GM21529 (cell line): ENCODE results near the gene CDHR1.
"Not testable (repeated sequence)": the region's sequence is repeated elsewhere in the genome, so short reads cannot be mapped to it uniquely, and the experiment has no call there.

Source experiments
- ATAC-seq: cut with Tn5 transposase; IDR thresholded peaks from one replicate; pipeline ENCODE4 v1.9.1; 2021; ENCODE audit not compliant: unreplicated experiment

Gene CDHR1

GRCh38 chr10:84173501-84173929 lies 20.8 kb upstream of the CDHR1 start, which contains the start of gene GPR15LG:
Gene GPR15LG, plus strand, starts transcription at chr10:84173801. Its CDS starts 51 bp downstream, at chr10:84173852.
- ATAC-seq: peak; percentile 37

DNA sequence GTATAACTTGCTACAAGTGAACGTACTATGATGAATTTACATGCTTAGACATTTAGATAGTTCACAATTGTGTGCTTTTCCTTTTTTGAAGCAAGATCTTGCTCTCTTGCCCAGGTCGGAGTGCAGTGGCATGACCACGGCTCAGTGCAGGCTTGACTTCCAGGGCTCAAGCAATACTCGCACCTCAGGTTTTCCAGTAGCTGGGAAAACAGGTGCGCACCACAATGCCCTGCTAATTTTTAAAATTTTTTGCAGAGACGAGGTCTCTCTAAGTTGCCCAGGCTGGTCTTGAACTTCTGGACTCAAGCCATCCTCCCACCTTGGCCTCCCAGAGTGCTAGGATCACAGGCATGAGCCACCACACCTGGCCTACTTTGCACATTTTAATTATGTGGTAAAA lies 18.9 kb upstream of the CDHR1 start:
- ATAC-seq: no peak

DNA sequence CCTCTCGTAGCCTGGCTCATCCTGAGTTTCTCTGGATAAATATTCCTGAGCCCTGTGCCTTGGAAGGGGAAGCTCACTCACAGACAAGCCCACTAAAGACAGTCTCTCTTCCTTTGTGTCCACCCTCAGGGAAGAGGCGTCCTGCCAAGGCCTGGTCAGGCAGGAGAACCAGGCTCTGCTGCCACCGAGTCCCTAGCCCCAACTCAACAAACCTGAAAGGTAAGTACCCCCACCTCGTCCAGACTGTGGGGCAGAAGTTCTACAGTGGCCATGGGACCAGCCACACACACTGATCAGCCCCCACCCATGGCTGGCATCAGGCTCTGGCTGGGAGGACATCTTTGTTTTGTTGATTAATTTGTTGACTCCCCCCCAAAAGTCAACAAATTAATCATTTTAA lies 18.0 kb upstream of the CDHR1 start:
- no peak for ATAC-seq

- ATAC-seq: no peak
Measured at GRCh38 chr10:84176836-84177474, 17.4 kb upstream of the CDHR1 start.

GRCh38 chr10:84177541-84178141 lies 16.7 kb upstream of the CDHR1 start:
- ATAC-seq: peak; percentile 32

DNA sequence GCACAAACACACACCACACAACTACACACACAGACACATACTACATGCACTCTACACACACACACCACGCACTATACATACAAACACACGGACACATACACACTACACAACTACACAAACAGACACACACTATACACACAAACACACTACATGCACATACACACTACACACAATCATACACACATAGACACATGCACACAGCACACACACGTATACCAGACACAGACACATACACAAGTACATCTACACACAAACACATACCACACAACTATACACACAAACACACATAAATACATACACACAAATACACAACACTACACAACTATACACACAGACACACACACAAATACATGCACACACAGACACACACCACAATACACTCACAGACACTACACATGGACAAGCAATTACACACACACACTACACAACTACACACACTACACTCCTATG lies 16.2 kb upstream of the CDHR1 start:
- no peak for ATAC-seq

DNA sequence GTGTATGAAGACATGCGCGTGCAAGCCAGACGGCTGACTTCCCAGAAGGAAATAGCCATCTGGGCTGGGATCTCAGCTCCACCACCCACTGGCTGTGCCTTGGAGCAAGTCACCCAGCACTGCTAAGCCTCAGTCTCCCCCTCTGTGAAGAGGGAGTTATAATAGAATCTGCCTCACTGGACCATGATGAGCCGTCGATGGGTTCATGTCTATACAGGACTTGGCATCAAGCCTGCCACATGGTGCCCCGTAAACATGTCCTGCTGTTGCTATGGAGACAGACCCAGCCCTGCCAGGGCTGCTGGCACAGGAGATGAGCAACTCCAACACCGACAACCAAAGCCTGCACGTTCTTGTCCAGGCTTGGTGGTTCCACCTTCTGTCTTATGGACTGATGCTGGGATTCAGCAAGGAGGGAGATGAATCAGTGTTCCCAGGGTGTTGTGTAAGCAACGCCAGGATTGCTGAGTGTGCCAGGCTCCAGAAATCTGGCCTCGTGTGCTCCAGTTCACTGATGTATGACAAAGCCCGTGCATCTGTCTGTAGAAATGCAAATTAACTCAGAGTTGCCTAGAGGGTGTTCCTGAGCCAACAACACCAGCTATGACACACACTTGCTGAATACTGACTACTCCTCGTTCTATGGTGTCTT lies 15.2 kb upstream of the CDHR1 start:
- peak; percentile 94 for ATAC-seq

DNA sequence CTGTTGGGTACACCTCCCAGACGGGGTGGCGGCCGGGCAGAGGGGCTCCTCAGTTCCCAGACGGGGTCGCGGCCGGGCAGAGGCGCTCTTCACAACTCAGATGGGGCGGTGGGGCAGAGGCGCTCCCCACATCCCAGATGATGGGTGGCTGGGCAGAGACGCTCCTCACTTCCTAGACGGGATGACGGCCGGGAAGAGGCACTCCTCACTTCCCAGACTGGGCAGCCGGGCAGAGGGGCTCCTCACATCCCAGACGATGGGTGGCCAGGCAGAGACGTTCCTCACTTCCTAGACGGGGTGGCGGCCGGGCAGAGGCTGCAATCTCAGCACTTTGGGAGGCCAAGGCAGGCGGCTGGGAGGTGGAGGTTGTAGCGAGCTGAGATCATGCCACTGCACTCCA lies 14.0 kb upstream of the CDHR1 start:
- not testable (repeated sequence) for ATAC-seq

DNA sequence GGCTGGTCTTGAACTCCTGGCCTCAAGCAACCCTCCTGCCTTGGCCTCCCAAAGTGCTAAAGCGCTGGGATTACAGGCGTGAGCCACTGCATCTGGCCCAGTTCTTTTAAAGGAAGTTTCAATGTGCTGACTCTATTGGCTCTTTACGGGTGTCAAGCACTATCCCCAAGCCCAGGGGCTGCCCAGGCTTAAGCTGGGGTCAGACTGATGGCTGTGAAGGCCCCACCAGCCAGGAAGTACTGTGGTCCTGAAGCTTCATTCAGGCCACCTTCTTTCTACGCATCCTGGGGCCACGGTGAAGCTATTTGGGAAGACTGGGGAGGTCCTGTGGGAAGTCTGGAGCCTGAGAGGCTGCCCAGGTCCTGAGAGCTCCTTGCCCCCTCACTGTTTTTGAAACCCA lies 12.7 kb upstream of the CDHR1 start:
- no peak for ATAC-seq

- ATAC-seq: peak; percentile 57
Measured at GRCh38 chr10:84184517-84184916, 9.8 kb upstream of the CDHR1 start.

GRCh38 chr10:84185526-84186175 lies 8.7 kb upstream of the CDHR1 start:
- ATAC-seq: no peak

GRCh38 chr10:84188815-84189214 lies 5.5 kb upstream of the CDHR1 start:
- no peak for ATAC-seq

DNA sequence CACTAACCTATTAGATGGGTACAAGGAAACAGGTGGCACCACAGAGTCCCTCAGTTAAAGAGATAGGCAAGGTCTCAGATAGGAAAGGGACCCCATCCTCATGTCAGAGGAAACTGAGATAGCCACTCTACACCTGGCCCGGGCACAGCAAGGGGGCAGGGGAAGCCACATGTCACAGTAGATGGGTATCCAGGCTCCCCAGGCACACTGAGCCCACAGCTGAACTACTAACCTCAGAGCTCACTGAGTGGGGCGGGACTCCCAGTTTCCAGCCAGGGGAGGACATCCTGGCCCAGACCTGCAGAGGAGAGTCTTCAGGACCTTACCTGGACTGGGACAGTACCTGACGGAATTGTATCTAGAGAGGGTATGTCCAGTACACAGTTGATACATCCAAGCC lies 3.7 kb upstream of the CDHR1 start:
- no peak for ATAC-seq

DNA sequence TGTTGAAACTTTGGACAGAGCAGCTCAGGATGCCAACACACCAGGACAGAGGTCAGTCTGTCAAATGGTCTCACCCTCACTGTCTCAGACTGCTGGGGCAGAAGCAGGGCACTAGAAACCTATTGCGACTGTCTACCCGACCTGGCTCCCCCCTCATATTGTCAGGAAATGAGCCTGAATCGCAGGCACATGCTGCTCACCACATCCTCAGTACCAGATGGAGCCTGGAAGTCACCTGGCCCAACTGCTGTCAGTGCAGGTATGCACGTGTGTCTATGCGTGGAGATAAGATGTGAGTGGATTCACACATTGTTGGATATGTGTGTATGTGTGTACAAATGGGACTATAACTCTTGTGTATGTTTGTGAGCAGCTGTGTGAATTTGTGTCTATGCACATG lies 3.2 kb upstream of the CDHR1 start:
- no peak for ATAC-seq

- no peak for ATAC-seq
Measured at GRCh38 chr10:84193327-84193726, 1.0 kb upstream of the CDHR1 start.

DNA sequence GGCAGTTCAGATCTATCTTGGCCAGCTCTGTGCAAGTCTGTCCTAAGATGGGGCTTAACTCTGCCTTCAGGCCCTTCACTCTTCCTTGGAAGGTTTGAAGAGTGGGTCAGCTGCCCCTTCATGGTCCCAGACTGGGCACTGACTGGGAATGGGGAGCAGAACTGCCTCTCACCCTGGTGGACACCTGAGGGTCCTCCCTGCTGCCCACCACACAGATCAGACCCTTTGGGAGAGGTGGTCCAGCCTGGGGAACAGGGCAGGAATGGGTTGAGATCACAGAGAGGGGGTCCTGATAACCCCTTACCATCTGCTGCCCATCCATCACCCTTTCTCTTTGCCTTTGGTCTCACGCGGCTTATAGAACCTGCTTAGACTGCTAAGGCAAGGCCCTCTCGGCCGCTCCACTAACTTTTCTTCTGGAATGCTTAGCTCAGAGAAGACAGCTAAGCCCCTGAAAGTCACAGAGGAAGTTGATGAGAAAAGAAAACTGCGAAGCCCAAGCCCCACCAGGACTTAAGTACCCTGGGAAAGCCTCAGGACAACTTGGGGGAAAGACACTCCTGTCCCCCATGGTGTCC lies 402 bp upstream of the CDHR1 start:
- ATAC-seq: no peak

GRCh38 chr10:84195044-84195830 lies 900 bp downstream of the CDHR1 start:
- ATAC-seq: no peak

DNA sequence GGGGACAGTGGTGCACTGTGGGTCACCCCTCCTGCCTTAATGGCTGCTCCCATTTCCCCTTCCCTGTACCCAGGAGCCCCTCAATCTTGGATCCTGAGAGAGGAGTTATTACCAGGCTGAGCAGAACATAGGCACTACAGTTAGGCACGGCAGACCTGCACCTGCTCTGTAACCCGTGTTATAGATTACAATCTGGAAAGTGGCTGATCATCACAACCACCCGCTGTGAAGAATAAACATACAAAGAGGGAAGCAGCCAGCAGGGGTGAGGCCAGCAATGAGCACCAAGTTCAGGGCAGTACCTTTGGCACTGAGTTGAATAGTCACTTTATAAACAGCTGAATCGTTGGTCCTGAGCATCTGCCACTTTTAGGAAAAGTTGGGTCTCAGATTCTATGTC lies 1.7 kb downstream of the CDHR1 start:
- ATAC-seq: no peak

- no peak for ATAC-seq
Measured at GRCh38 chr10:84196941-84197340, 2.6 kb downstream of the CDHR1 start.

GRCh38 chr10:84197643-84198042 lies 3.3 kb downstream of the CDHR1 start:
- ATAC-seq: no peak
